HepG2 (cell line): Measurements from ENCODE around the gene STK32A.

Source experiments
- CHD4 ChIP-seq: fragments of 200-600 bp; sonication (generic); IDR thresholded peaks from 2 replicates; pipeline ENCODE4 v1.7.0; 2017; ENCODE audit warnings: mild to moderate bottlenecking, low read length, borderline replicate concordance
- GABPA ChIP-seq, 2 experiments: IDR thresholded peaks; 2 replicates each; pipeline ENCODE4 v1.6.1; 2011 to 2016; ENCODE audit warnings: low read depth in 2 of 2, low read length in 1 of 2, missing biosample characterization in 1 of 2, missing genetic modification characterization in 1 of 2

DNA sequence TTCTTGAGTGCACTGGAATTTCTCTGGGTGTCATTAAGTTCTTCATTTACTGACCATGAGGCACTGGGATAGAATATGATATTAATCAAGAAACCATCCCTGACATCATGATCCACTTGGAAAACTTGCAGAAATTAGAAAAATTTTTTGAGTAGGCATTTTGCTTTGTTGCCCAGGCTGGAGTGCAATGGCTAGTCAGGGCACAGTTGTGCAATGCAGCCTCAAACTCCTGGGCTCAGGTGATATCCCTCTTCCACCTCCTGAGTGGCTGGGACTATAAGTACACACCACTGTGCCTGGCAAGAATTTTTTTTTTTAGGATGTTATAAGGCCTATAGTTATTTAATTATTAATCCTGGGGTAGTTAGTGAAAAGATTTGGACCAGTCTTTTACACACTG lies 106.5 kb downstream of the STK32A start:
- TF ChIP-seq CHD4: no peak
- no peak for TF ChIP-seq GABPA (IDR thresholded peaks at IDR 0.05; ENCODE audit: low read depth, low read length)
- no peak for TF ChIP-seq GABPA (CRISPR knock-in tag; IDR thresholded peaks at IDR 0.05; ENCODE audit: low read depth)
